GM12878 (cell line): Measurements from ENCODE around the gene NEK7. TPM values are rescaled to one million over a fixed set of nuclear protein-coding genes. Genes with fewer than 3 reads are reported as not detected.

Experiments
- ATF3 ChIP-seq: IDR thresholded peaks from 2 replicates; pipeline ENCODE4 v1.6.1; 2011; ENCODE audit warnings: low read depth, mild to moderate bottlenecking, low read length, moderate library complexity, borderline replicate concordance; ENCODE audit errors: extremely low read depth
- BCLAF1 ChIP-seq: fragments of 450-650 bp; IDR thresholded peaks from 2 replicates; pipeline ENCODE4 v1.6.1; 2017; ENCODE audit warnings: antibody characterized with exemption, mild to moderate bottlenecking, moderate library complexity
- BHLHE40 ChIP-seq, 2 experiments: fragments of 450-650 bp in 1 of 2; IDR thresholded peaks; 2 replicates each; pipeline ENCODE4 v1.6.1; 2011 to 2017; ENCODE audit warnings: low read depth in 2 of 2, borderline replicate concordance in 1 of 2, improper control_type of control experiment in 1 of 2, low read length in 1 of 2, mild to moderate bottlenecking in 1 of 2
- CTCF ChIP-seq, 3 experiments: IDR thresholded peaks in 2 of 3; conservative IDR thresholded peaks in 1 of 3; 2 replicates each; pipeline ENCODE4 v1.5.1; 2011; ENCODE audit warnings: low read depth in 3 of 3, low read length in 3 of 3, mild to moderate bottlenecking in 3 of 3, control low read depth in 2 of 3, moderate library complexity in 2 of 3, inconsistent platforms in 1 of 3, mixed read lengths in 1 of 3; ENCODE audit not compliant: control insufficient read depth in 2 of 3, insufficient read depth in 1 of 3; ENCODE audit errors: extremely low read depth in 1 of 3
- ETV6 ChIP-seq, 2 experiments: fragments of 450-650 bp in 1 of 2; IDR thresholded peaks in 1 of 2; conservative IDR thresholded peaks in 1 of 2; 2 replicates each; pipeline ENCODE4 v1.6.1; 2014; ENCODE audit warnings: antibody characterized with exemption in 1 of 2, borderline replicate concordance in 1 of 2, low read depth in 1 of 2, mild to moderate bottlenecking in 1 of 2, moderate library complexity in 1 of 2
- EZH2 ChIP-seq: IDR thresholded peaks from 2 replicates; pipeline ENCODE4 v1.6.1; 2012; ENCODE audit warnings: low read depth, mild to moderate bottlenecking, control low read depth, inconsistent platforms, low read length, borderline replicate concordance; ENCODE audit not compliant: control insufficient read depth
- FOS ChIP-seq: IDR thresholded peaks from 3 replicates; pipeline ENCODE4 v1.6.1; 2011; ENCODE audit warnings: borderline replicate concordance; ENCODE audit not compliant: insufficient read length; ENCODE audit errors: extremely low read depth
- FOXM1 ChIP-seq: IDR thresholded peaks from 2 replicates; pipeline ENCODE4 v1.6.1; 2012; ENCODE audit warnings: low read depth, mild to moderate bottlenecking, inconsistent platforms, low read length, moderate library complexity
- LARP7 ChIP-seq: fragments of 450-650 bp; IDR thresholded peaks from 2 replicates; pipeline ENCODE4 v1.6.1; 2017; ENCODE audit warnings: mild to moderate bottlenecking
- MAX ChIP-seq: IDR thresholded peaks from 2 replicates; pipeline ENCODE4 v1.6.1; 2012; ENCODE audit warnings: low read depth, low read length, improper control_type of control experiment
- NFYB ChIP-seq: IDR thresholded peaks from 2 replicates; pipeline ENCODE4 v1.6.1; 2011; ENCODE audit warnings: low read depth, mild to moderate bottlenecking, low read length, improper control_type of control experiment, moderate library complexity; ENCODE audit not compliant: insufficient read depth
- NR2F1 ChIP-seq: fragments of 450-650 bp; conservative IDR thresholded peaks from 2 replicates; pipeline ENCODE4 v1.6.1; 2017; ENCODE audit warnings: mild to moderate bottlenecking
- PRDM15 ChIP-seq: fragments of 450-650 bp; formaldehyde crosslinking; IDR thresholded peaks from 2 replicates; pipeline ENCODE4 v1.4.0; 2020; ENCODE audit warnings: mild to moderate bottlenecking, moderate library complexity
- SRF ChIP-seq, 2 experiments: IDR thresholded peaks; 2 replicates each; pipeline ENCODE4 v1.6.1; 2011; ENCODE audit warnings: low read depth in 2 of 2, low read length in 2 of 2, mild to moderate bottlenecking in 1 of 2, moderate library complexity in 1 of 2
- SUZ12 ChIP-seq: fragments of 200-600 bp; sonication (generic); IDR thresholded peaks from one replicate; pipeline ENCODE4 v1.6.1; 2018; ENCODE audit warnings: antibody characterized with exemption, mild to moderate bottlenecking; ENCODE audit not compliant: unreplicated experiment
- USF2 ChIP-seq: IDR thresholded peaks from 2 replicates; pipeline ENCODE4 v1.6.1; 2011; ENCODE audit warnings: low read depth, low read length, improper control_type of control experiment, borderline replicate concordance
- ZNF207 ChIP-seq: fragments of 450-650 bp; IDR thresholded peaks from 2 replicates; pipeline ENCODE4 v1.6.1; 2014; ENCODE audit warnings: antibody characterized with exemption, mild to moderate bottlenecking, borderline replicate concordance
- polyA plus RNA-seq, 11 experiments: library from polyadenylated mRNA; depleted of rRNA in 4 of 11; unstranded in 6 of 11; stranded (reverse) in 5 of 11; fragments of >200 nt; fragmentation: Nextera tagmentation in 4 of 11; fragmentation: Illumina TruSeq in 1 of 11; extraction: Ambion mirVana in 4 of 11; extraction: Trizol in 1 of 11; gene quantifications; 1 replicate in 1 of 11; 2 replicates in 10 of 11; pipeline versions ENCODE4 v1.2.1 to v1.2.3, GENCODE V29; 2011 to 2016; ENCODE audit warnings: inconsistent platforms in 2 of 11, missing spikeins in 2 of 11, low read depth in 1 of 11
- total RNA-seq, 4 experiments: library from RNA; depleted of rRNA in 3 of 4; stranded (reverse); fragments of >200 nt in 3 of 4; fragmentation: Illumina TruSeq in 1 of 4; extraction: Trizol in 1 of 4; gene quantifications; 2 replicates each; pipeline versions ENCODE4 v1.2.1 to v1.2.3, GENCODE V29; 2013 to 2021

Gene NEK7
- total and polyA plus RNA-seq, 10 of the 15 experiments (the other 5 are each of a cell fraction or from before 2014, with no cell fraction given): 9.4 to 77.7 (median 24.0) TPM

- TF ChIP-seq PRDM15 (no peak), ETV6 (conservative IDR thresholded peaks at IDR 0.05 in 1 of 2, IDR thresholded peaks at IDR 0.05 in 1 of 2; ENCODE audit: borderline replicate concordance in 1 of 2, low read depth in 1 of 2) (peak in 1 of 2 experiments; percentile 66; a peak in 2 of 4 replicates), MAX (no peak), NR2F1 (peak; percentile 83), USF2 (no peak), FOXM1 (no peak), BCLAF1 (no peak), FOS (no peak), ATF3 (no peak), LARP7 (no peak), NFYB (no peak), SRF (IDR thresholded peaks at IDR 0.05; ENCODE audit: low read depth in 2 of 2, low read length in 2 of 2) (no peak), EZH2 (no peak), CTCF (IDR thresholded peaks at IDR 0.05 in 2 of 3, conservative IDR thresholded peaks at IDR 0.05 in 1 of 3; ENCODE audit: control insufficient read depth in 2 of 3, extremely low read depth in 1 of 3, insufficient read depth in 1 of 3, low read depth in 3 of 3, low read length in 3 of 3) (no peak), BHLHE40 (IDR thresholded peaks at IDR 0.05; ENCODE audit: borderline replicate concordance in 1 of 2, low read depth in 2 of 2, low read length in 1 of 2) (no peak), ZNF207 (no peak), SUZ12 (no peak)
Measured at GRCh38 chr1:198162091-198162767, 5.4 kb downstream of the NEK7 start (continued).
